ENCODE measurements around the gene PNRC2.

The PNRC2 gene

GRCh38 chr1:23915466-23915865 lies 44.2 kb upstream of the PNRC2 start:
- peaks cover 22% of the 10 kb centered on the region for H3K4me1 ChIP-seq (ENCODE audit: low read length)
- H3K27ac ChIP-seq (ENCODE audit: low read length): no peak overlapping the region

GRCh38 chr1:23916209-23917131 lies 43.2 kb upstream of the PNRC2 start:
- no peak overlapping the region for H3K9ac ChIP-seq (ENCODE audit: low read length)
- no peaks in the 10 kb centered on the region for H3K36me3 ChIP-seq (replicated peaks; ENCODE audit: insufficient read depth, low read length)
- H3K4me1 ChIP-seq (ENCODE audit: low read length): peaks cover 20% of the 10 kb centered on the region
- no peaks in the 10 kb centered on the region for H4K20me1 ChIP-seq (ENCODE audit: insufficient read depth, low read length)
- H3K4me2 ChIP-seq (ENCODE audit: low read depth, low read length): no peak overlapping the region
- H3F3A ChIP-seq (ENCODE audit: insufficient read depth, low read length): no peaks in the 10 kb centered on the region
- DNase-seq: peak; percentile 72
- H2AFZ ChIP-seq (ENCODE audit: low read length): 0 out of 2 replicates have a peak overlapping the region, but pooled peaks have one; percentile 38
- TF ChIP-seq EZH2phosphoT487 (IDR thresholded peaks at IDR 0.05; ENCODE audit: low read length): no peak
- peak; percentile 79 for TF ChIP-seq CTCF (IDR thresholded peaks at IDR 0.05; ENCODE audit: low read length)
- TF ChIP-seq EZH2 (optimal IDR thresholded peaks at IDR 0.05; ENCODE audit: low read depth, low read length): no peak
- no peaks in the 10 kb centered on the region for H3K27me3 ChIP-seq (replicated peaks; ENCODE audit: insufficient read depth, low read length)
- H3K9me2 ChIP-seq (replicated peaks; ENCODE audit: insufficient read depth, low read length): no peaks in the 10 kb centered on the region
- H3K4me3 ChIP-seq (ENCODE audit: low read length): no peak overlapping the region
- H3K79me2 ChIP-seq (ENCODE audit: low read length): no peaks in the 10 kb centered on the region
- H3K27ac ChIP-seq (ENCODE audit: low read length): no peak overlapping the region
- H3K9me3 ChIP-seq (replicated peaks; ENCODE audit: insufficient read depth, low read length): no peaks in the 10 kb centered on the region

More at GRCh38 chr1:23915466-23915865, 44.2 kb upstream of the PNRC2 start:
- Histone ChIP-seq H3K9ac (ENCODE audit: low read length) (no peak overlapping the region), H3K9me3 (replicated peaks; ENCODE audit: insufficient read depth, low read length) (no peaks in the 10 kb centered on the region), H3K4me2 (ENCODE audit: low read depth, low read length) (no peak overlapping the region), H3K79me2 (ENCODE audit: low read length) (no peaks in the 10 kb centered on the region), H3K27me3 (replicated peaks; ENCODE audit: insufficient read depth, low read length) (no peaks in the 10 kb centered on the region), H3F3A (ENCODE audit: insufficient read depth, low read length) (no peaks in the 10 kb centered on the region), H3K4me3 (ENCODE audit: low read length) (no peak overlapping the region), H2AFZ (ENCODE audit: low read length) (no peak overlapping the region), H3K9me2 (replicated peaks; ENCODE audit: insufficient read depth, low read length) (no peaks in the 10 kb centered on the region), H4K20me1 (ENCODE audit: insufficient read depth, low read length) (no peaks in the 10 kb centered on the region), H3K36me3 (replicated peaks; ENCODE audit: insufficient read depth, low read length) (no peaks in the 10 kb centered on the region)
- no peak for TF ChIP-seq EZH2phosphoT487 (IDR thresholded peaks at IDR 0.05; ENCODE audit: low read length)
- TF ChIP-seq EZH2 (optimal IDR thresholded peaks at IDR 0.05; ENCODE audit: low read depth, low read length): no peak
- TF ChIP-seq CTCF (IDR thresholded peaks at IDR 0.05; ENCODE audit: low read length): no peak
- DNase-seq: no peak

GRCh38 chr1:23922321-23922943 lies 37.2 kb upstream of the PNRC2 start:
- no peaks in the 10 kb centered on the region for H3K27me3 ChIP-seq (replicated peaks; ENCODE audit: insufficient read depth, low read length)
- no peaks in the 10 kb centered on the region for H3K9me2 ChIP-seq (replicated peaks; ENCODE audit: insufficient read depth, low read length)
- H3K36me3 ChIP-seq (replicated peaks; ENCODE audit: insufficient read depth, low read length): no peaks in the 10 kb centered on the region
- no peak overlapping the region for H3K9ac ChIP-seq (ENCODE audit: low read length)
- DNase-seq: no peak
- H2AFZ ChIP-seq (ENCODE audit: low read length): no peak overlapping the region
- H3F3A ChIP-seq (ENCODE audit: insufficient read depth, low read length): no peaks in the 10 kb centered on the region
- TF ChIP-seq EZH2 (optimal IDR thresholded peaks at IDR 0.05; ENCODE audit: low read depth, low read length): no peak
- TF ChIP-seq EZH2phosphoT487 (IDR thresholded peaks at IDR 0.05; ENCODE audit: low read length): no peak
- no peak for TF ChIP-seq CTCF (IDR thresholded peaks at IDR 0.05; ENCODE audit: low read length)
- no peaks in the 10 kb centered on the region for H4K20me1 ChIP-seq (ENCODE audit: insufficient read depth, low read length)
- H3K9me3 ChIP-seq (replicated peaks; ENCODE audit: insufficient read depth, low read length): no peaks in the 10 kb centered on the region
- H3K27ac ChIP-seq (ENCODE audit: low read length): no peak overlapping the region
- H3K79me2 ChIP-seq (ENCODE audit: low read length): no peaks in the 10 kb centered on the region
- H3K4me3 ChIP-seq (ENCODE audit: low read length): no peak overlapping the region
- peaks cover 12% of the 10 kb centered on the region for H3K4me1 ChIP-seq (ENCODE audit: low read length)
- no peak overlapping the region for H3K4me2 ChIP-seq (ENCODE audit: low read depth, low read length)

All from MM.1S (cell line).